Measurements from ENCODE around the gene CXCL11.
"Not testable (repeated sequence)": the region's sequence is repeated elsewhere in the genome, so short reads cannot be mapped to it uniquely, and the experiment has no call there.

Gene CXCL11

DNA sequence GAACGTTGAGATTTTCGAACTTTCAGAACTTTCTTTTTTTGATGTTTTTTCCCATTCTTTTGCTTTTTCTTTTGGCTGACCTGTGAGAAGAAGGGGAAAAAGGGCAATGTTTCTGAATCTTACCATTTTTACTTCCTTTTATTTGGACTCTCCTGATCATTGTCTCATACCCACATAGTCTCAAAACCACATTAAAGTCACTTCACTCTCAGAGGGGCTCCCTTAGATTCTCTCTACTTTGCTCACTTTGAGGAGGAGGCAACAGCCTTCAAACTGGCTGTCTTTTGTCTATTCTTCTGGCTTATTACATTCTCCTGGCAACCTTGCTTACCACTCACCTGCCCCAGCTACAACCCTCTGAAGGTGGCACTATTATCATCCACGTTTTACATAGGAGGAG, 32.2 kb downstream of the CXCL11 start:
- Mint-ChIP-seq H3K4me3 (no peak overlapping the region), H3K36me3 (ENCODE audit: insufficient read depth) (no peaks in the 10 kb centered on the region), H3K9me3 (no peaks in the 10 kb centered on the region), H3K27me3 (peaks cover 24 to 29% of the 10 kb centered on the region in 2 donors), H3K4me1 (ENCODE audit: low read depth in 2 of 2) (no peaks in the 10 kb centered on the region), H3K27ac (no peak overlapping the region)
- no peak for DNase-seq
- no peak for ATAC-seq (replicated peaks)

DNA sequence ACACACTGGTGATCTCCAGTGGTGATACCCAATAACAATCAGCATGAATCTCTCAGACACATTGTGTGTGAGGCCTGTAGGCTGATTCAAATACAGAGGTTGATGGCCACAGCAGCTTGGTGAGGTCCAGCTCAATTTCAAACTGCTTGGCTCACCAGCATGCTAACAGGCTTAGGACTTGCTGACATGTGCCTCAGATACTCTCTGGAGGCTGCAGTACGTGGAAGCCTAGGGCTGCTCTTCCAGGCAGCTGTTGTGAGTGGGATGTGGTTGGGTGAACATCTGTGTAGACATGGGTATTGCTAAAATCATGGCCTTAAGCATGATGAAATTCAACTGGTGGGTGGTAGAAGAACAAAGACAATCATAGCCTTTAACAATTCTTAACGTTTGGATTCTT, 32.8 kb downstream of the CXCL11 start:
- Mint-ChIP-seq H3K27ac (no peak overlapping the region), H3K36me3 (ENCODE audit: insufficient read depth) (no peaks in the 10 kb centered on the region), H3K27me3 (peaks cover 22 to 23% of the 10 kb centered on the region in 2 donors), H3K4me3 (no peak overlapping the region), H3K4me1 (ENCODE audit: low read depth in 2 of 2) (no peaks in the 10 kb centered on the region), H3K9me3 (no peaks in the 10 kb centered on the region)
- no peak for ATAC-seq (replicated peaks)
- no peak for DNase-seq

DNA sequence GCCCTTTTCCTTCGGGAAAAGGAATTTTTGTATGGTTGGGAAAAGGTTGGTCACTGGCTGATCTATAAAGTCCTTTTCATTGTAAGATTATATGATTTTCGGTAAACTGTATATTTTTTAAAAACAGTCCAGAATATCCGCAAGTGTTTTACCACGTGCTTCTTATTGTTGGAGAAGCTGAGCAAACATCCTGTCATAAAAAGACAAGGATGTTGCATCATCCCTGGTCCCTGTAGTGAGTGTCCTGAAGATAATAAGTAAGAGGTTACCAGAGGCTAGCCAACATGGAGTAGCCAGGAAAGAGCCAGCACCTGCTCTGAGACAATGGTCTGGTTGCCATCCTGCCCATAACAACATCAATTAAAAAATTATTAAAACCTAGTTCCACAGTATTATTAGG, 33.7 kb downstream of the CXCL11 start:
- ATAC-seq (replicated peaks) (no peak), DNase-seq (no peak)
- Mint-ChIP-seq H3K36me3 (ENCODE audit: insufficient read depth) (no peaks in the 10 kb centered on the region), H3K27ac (no peak overlapping the region), H3K4me1 (ENCODE audit: low read depth in 2 of 2) (no peaks in the 10 kb centered on the region), H3K9me3 (no peaks in the 10 kb centered on the region), H3K4me3 (no peak overlapping the region), H3K27me3 (peaks cover 22 to 23% of the 10 kb centered on the region in 2 donors)

DNA sequence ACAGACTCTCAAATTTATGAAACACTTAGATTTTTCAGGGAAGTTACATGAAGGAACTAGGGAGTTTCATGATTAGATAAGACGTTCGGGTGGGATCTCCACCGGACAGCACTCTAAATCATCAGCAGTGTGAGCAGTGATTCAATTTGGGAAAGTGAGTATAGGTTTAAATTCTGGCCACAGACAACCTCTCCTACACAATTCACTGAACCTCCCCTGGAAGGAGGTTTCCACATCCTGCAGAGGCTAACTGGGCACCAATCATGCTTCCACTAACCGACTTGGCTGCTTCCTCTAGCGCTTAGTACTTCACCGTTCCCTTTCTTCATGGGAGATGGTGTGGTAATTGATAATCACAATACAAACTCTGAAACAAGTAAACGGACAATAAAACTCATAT, 34.2 kb downstream of the CXCL11 start:
- H3K4me3 Mint-ChIP-seq = no peak overlapping the region
- H3K27ac Mint-ChIP-seq = no peak overlapping the region
- ATAC-seq (replicated peaks) (no peak), DNase-seq (no peak)
- no peaks in the 10 kb centered on the region for H3K9me3 Mint-ChIP-seq
- H3K4me1 Mint-ChIP-seq (ENCODE audit: low read depth in 2 of 2) = no peaks in the 10 kb centered on the region
- H3K36me3 Mint-ChIP-seq (ENCODE audit: insufficient read depth) = no peaks in the 10 kb centered on the region
- H3K27me3 Mint-ChIP-seq = peaks cover 22 to 23% of the 10 kb centered on the region in 2 donors

DNA sequence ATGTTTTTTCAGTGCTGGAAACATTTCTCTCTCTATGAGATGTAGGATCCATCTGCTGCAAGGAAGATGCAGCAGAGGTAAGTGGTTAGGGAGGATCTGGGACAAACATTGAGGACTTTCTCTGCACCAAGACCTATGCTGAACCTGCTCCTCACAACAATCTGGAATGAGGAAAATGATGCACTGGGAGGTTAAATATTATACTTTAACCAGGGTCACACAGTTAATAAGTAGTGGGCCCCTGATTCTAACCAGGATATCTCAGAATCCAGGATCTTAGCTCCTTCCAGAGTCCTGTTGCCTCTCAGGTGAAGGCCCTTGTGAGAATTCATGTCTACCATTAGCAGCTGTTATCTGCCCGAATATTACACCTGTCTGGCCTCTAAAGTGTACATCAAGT, 35.6 kb downstream of the CXCL11 start:
- ATAC-seq (replicated peaks) (no peak), DNase-seq (no peak)
- no peaks in the 10 kb centered on the region for H3K36me3 Mint-ChIP-seq (ENCODE audit: insufficient read depth)
- no peaks in the 10 kb centered on the region for H3K9me3 Mint-ChIP-seq
- no peak overlapping the region for H3K27ac Mint-ChIP-seq
- H3K4me1 Mint-ChIP-seq (ENCODE audit: low read depth in 2 of 2) = no peaks in the 10 kb centered on the region
- peaks cover 14 to 23% of the 10 kb centered on the region in 2 donors for H3K27me3 Mint-ChIP-seq
- H3K4me3 Mint-ChIP-seq = no peak overlapping the region

DNA sequence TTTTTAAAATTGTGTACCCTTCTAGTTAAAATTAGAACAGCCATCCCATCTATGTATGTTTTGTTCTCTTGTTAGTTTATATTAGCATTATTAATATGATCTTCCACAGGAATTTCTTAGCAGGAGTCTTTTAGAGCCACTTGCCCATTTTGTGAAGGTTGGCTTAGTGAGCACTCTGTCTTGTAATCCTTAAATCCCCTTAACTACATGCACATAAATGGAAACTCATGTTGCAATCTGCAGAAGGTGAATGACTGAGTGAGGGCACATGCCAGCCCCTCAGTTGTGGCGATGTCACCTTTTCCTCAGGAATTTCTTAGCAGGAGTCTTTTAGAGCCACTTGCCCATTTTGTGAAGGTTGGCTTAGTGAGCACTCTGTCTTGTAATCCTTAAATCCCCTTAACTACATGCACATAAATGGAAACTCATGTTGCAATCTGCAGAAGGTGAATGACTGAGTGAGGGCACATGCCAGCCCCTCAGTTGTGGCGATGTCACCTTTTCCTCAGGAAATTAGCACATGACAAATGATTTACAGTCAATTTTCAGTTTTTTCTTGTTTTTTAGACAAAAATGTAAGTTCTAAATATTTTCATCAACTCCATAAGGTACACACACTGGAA, 37.2 kb downstream of the CXCL11 start:
- H3K36me3 Mint-ChIP-seq (ENCODE audit: insufficient read depth); H3K4me3 Mint-ChIP-seq; ATAC-seq (replicated peaks); H3K27ac Mint-ChIP-seq; H3K4me1 Mint-ChIP-seq (ENCODE audit: low read depth in 2 of 2); DNase-seq; H3K9me3 Mint-ChIP-seq: not testable (repeated sequence)
- H3K27me3 Mint-ChIP-seq = peaks cover 7 to 25% of the 10 kb centered on the region in 2 donors

DNA sequence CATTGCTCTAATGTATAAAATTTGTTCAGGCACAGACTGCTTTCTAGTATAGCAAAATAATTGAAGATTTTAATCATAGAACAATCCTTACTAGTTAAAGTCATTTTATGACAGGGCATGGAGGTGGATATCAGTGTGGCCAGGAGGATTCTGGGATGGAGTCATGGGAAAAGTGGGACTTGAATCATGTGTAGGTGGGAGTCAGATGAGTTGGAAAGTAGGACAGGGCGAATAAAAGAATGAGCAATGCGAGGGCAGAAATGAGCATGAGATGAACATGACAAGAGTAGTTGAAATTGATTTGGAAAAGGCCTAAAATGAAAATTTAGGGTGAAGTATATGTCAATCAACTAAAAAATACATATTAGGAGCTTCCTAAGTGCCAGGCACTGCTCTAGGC, 37.9 kb downstream of the CXCL11 start:
- Mint-ChIP-seq H3K9me3 (no peaks in the 10 kb centered on the region), H3K36me3 (ENCODE audit: insufficient read depth) (no peaks in the 10 kb centered on the region), H3K27ac (no peak overlapping the region), H3K4me3 (no peak overlapping the region), H3K27me3 (peaks cover 10 to 19% of the 10 kb centered on the region in 2 donors), H3K4me1 (ENCODE audit: low read depth in 2 of 2) (no peaks in the 10 kb centered on the region)
- no peak for DNase-seq
- ATAC-seq (replicated peaks) = no peak

DNA sequence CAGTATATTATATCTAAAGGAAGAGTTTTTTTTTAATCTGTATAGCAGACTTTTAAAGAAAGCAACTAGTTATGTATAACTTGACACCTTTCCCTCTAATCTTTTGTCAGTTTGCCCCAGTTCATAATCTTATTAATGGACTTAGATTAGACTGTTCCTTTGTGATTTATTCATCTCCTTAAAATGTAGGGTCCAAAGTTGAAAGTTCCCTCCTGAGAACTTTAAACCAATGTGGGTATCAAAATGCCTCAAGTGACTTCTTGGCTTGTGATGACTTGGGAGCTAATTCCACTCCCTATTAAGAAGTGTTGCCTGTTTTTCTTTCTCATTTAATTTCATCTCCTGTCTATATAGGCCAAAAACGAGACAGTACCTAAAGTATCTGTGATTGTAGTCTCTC, 38.8 kb downstream of the CXCL11 start:
- DNase-seq = no peak
- no peaks in the 10 kb centered on the region for H3K4me1 Mint-ChIP-seq (ENCODE audit: low read depth in 2 of 2)
- H3K36me3 Mint-ChIP-seq (ENCODE audit: insufficient read depth) = no peaks in the 10 kb centered on the region
- ATAC-seq (replicated peaks) = no peak
- H3K9me3 Mint-ChIP-seq = no peaks in the 10 kb centered on the region
- no peak overlapping the region for H3K4me3 Mint-ChIP-seq
- H3K27ac Mint-ChIP-seq = no peak overlapping the region
- peaks cover 4 to 11% of the 10 kb centered on the region in 2 donors for H3K27me3 Mint-ChIP-seq

DNA sequence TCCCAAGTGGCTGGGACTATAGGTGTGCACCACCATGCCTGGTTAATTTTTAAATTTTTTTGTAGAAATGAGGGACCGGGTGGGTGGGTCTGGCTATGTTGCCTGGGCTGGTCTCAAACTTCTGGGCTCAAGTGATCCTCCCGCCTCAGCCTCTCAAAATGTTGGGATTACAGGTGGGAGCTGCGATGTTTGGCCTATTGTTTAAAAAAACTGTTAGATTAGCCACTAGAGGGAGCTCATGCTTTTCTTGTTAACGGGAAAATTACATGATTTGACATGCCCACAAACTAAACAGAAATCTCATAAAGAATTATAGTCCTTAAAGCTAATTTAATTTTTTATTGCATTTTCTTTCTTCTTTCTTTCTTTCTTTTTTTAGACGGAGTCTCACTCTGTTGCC, 40.1 kb downstream of the CXCL11 start:
- Mint-ChIP-seq H3K36me3 (ENCODE audit: insufficient read depth) (peaks cover 5% of the 10 kb centered on the region), H3K27me3 (peaks cover 4 to 11% of the 10 kb centered on the region in 2 donors), H3K4me3 (no peak overlapping the region), H3K4me1 (ENCODE audit: low read depth in 2 of 2) (no peaks in the 10 kb centered on the region), H3K27ac (no peak overlapping the region), H3K9me3 (no peaks in the 10 kb centered on the region)
- DNase-seq (peak in 2 of 3 experiments; percentile 11), ATAC-seq (replicated peaks) (peak; percentile 18)

DNA sequence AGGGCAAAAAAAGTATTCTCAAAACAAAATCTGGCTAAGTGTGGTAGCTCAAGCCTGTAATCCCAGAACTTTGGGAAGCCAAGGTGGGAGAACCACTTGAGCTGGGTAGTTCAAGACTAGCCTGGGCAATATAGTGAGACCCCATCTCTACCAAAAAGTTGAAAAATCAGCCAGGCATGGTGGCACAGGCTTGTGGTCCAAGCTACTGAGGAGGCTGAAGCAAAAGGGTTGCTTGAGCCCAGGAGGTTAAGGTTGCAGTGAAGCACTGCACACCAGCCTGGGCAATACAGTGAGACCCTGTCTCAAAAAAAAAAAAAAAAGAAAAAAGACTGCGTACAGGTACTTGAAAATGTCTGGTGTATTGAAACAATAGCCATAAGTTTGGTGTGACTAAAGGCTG, 43.4 kb downstream of the CXCL11 start:
- no peak overlapping the region for H3K4me3 Mint-ChIP-seq
- ATAC-seq (replicated peaks) (no peak), DNase-seq (no peak)
- H3K9me3 Mint-ChIP-seq = no peaks in the 10 kb centered on the region
- H3K27ac Mint-ChIP-seq = no peak overlapping the region
- H3K36me3 Mint-ChIP-seq (ENCODE audit: insufficient read depth) = peaks cover 7% of the 10 kb centered on the region
- H3K27me3 Mint-ChIP-seq = peaks cover 4 to 11% of the 10 kb centered on the region in 2 donors
- peaks cover 17 to 24% of the 10 kb centered on the region in 2 donors for H3K4me1 Mint-ChIP-seq (ENCODE audit: low read depth in 2 of 2)

DNA sequence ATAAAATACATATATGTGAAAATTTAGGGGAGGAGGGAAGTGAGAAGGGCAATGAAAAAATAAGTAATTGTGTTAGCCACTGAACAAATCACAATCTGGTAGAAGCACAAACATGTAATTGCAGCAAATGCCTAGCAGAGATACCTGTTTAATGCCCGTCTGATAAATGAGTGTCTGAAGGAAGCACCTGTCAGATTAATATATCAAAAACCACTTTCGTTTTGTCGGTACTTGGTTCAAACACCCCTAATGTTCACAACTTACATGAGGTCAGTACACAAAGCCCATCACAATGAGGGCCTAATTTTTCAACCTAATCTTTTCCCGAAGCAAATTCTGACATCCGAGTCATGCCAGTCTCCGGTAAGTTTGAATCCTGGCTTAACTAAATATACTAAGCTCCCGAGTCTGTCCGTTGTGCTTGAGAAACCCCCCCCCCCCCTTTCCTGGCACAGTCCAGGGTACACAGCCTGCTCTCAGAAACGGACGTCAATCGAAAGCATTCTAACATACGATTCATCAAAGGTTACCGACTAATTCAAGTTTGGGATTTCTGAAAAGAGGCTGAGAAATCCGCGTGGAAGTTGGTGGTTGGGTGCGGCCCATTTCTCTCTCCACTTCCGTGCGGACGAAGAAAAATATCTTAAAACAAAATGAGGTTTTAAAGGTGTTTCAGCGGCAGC, 45.9 kb downstream of the CXCL11 start:
- DNase-seq (no peak), ATAC-seq (replicated peaks) (no peak)
- H3K27ac Mint-ChIP-seq = peak overlapping the region; percentile 62 to 94
- H3K4me3 Mint-ChIP-seq = peak overlapping the region; percentile 91
- peaks cover 22 to 28% of the 10 kb centered on the region in 2 donors for H3K4me1 Mint-ChIP-seq (ENCODE audit: low read depth in 2 of 2)
- H3K9me3 Mint-ChIP-seq = no peaks in the 10 kb centered on the region
- peaks cover 4 to 8% of the 10 kb centered on the region in 2 donors for H3K27me3 Mint-ChIP-seq
- H3K36me3 Mint-ChIP-seq (ENCODE audit: insufficient read depth) = peaks cover 7% of the 10 kb centered on the region

DNA sequence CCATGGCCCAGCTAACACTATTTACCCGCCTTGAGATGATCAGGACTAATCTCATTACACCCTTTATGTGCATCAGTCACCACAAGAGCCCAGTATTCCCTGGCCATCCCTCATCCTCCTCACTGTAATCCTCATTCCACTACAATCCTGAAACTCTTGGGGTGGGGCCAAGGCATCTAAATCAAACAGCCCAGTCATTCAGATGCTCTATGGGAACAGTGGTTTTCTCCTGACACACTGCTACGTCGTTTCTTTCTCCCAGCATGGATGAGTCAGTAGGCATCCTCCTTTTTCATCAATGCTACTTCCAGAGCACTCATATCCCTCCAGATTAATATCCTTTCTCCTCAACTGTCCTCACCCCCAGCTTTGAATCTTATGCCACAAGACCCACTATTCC, 50.8 kb downstream of the CXCL11 start:
- ATAC-seq (replicated peaks) = no peak
- DNase-seq = no peak
- peaks cover 4% of the 10 kb centered on the region for H3K36me3 Mint-ChIP-seq (ENCODE audit: insufficient read depth)
- H3K27me3 Mint-ChIP-seq = no peaks in the 10 kb centered on the region
- H3K4me1 Mint-ChIP-seq (ENCODE audit: low read depth in 2 of 2) = peaks cover 22 to 28% of the 10 kb centered on the region in 2 donors
- H3K4me3 Mint-ChIP-seq = no peak overlapping the region
- H3K27ac Mint-ChIP-seq = no peak overlapping the region
- no peaks in the 10 kb centered on the region for H3K9me3 Mint-ChIP-seq
